Measurements from ENCODE around the gene PRDM16.

The PRDM16 gene

DNA sequence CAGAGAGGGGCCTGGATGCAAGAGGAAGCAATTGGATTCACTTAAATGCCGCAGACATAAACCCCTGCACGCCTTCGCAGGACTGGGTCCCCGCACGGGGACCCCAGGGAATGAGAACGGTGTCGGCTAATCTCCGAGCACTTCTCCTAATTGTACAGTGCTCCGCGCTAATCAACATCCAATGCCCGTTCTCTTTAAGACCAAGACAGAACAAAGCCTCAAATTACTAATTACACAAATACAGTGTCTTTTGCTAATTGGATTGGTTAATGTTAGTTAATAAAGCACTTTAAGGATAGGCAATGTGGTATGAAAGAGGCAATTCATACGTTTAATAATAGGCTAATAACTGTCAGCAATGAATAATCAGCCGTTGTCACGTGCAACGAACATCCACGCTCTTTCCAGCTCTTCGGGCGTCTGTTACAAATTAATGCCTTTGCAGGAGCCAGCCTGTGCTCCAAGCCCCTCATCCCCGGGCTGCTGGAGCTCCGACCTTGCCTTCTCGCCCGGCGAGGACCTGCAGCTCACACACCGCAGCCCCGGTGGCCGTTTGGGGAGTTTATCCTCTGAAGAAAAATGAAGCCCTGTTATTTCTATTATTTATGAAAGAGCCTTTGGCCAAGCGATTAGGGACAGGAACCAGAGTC lies 157.8 kb downstream of the PRDM16 start:
- H3K4me3 ChIP-seq (ENCODE audit: low read depth, low read length) = no peak overlapping the region
- TF ChIP-seq, protein P1, sequence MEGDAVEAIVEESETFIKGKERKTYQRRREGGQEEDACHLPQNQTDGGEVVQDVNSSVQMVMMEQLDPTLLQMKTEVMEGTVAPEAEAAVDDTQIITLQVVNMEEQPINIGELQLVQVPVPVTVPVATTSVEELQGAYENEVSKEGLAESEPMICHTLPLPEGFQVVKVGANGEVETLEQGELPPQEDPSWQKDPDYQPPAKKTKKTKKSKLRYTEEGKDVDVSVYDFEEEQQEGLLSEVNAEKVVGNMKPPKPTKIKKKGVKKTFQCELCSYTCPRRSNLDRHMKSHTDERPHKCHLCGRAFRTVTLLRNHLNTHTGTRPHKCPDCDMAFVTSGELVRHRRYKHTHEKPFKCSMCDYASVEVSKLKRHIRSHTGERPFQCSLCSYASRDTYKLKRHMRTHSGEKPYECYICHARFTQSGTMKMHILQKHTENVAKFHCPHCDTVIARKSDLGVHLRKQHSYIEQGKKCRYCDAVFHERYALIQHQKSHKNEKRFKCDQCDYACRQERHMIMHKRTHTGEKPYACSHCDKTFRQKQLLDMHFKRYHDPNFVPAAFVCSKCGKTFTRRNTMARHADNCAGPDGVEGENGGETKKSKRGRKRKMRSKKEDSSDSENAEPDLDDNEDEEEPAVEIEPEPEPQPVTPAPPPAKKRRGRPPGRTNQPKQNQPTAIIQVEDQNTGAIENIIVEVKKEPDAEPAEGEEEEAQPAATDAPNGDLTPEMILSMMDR (IDR thresholded peaks at IDR 0.05; ENCODE audit: borderline replicate concordance, insufficient read depth, low read depth, low read length) = no peak

DNA sequence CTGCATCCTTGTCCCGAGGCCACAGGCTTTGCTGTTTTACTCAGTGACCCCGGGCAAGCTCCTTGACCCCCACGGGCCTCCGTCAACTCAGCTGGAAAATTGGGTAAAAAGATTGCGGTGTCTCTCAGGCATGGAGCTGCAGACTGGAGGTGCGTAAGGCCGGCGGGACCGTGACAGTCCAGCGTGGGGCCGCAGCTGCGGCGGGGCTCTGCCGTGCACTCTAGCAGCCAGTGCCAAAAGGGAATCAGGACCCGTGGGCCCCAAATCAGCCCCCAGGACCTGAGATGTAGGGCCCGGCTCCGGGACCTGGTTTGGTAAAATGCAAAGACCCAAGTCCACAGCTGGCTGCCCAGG lies 158.3 kb downstream of the PRDM16 start:
- TF ChIP-seq, protein P1 (IDR thresholded peaks at IDR 0.05; ENCODE audit: borderline replicate concordance, insufficient read depth, low read depth, low read length) = no peak
- no peak overlapping the region for H3K4me3 ChIP-seq (ENCODE audit: low read depth, low read length)

DNA sequence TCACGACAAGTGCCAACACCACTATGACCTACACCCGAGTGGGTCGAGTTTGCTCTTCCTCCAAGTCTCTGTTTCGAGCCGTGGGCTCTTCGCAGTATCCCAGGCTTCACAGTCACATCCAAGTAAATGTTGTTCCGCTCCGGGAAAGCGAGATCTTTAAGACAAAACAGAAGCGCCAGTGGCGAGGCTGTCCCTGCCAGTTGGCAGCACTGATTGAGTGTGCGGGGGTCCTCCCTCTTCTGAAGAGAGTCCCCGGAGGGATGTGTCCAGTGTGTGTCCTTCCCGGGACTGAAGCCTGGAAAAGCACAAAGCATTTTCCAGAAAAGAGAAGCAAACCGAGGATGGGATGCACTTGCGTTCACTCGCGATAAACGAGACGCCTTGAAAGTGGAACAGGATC lies 158.9 kb downstream of the PRDM16 start:
- H3K4me3 ChIP-seq (ENCODE audit: low read depth, low read length) = no peak overlapping the region
- TF ChIP-seq, protein P1 (IDR thresholded peaks at IDR 0.05; ENCODE audit: borderline replicate concordance, insufficient read depth, low read depth, low read length) = no peak

DNA sequence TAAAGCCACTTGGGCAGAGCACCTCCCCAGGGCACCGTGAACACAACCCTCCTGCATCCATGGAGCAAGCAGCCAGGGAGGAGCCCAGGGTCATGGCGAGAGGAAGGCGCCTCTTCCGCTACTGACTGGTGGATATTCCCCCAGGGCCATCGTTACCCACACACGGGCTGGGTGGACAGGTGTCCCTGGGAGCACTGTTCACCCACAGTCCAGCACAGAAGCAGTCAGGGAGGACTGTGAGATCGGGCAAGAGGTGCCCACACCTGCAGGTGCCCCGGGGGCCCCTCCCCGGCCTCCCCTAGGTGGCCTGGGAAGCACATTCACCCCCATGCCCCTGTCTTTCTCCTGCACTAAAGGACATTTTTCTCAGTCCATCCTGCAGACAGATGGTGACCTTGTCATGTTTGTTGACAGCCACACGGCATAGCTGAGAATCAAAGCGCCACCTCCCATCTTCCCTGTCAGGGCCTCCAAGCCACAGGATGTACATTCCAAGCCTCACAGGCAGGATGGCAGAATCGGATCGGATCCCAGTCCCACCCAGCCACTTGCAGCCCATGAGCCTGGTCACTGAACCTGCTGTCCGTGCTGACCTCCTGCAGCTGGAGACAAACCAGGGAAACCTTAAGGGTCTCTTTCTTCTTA lies 160.2 kb downstream of the PRDM16 start:
- no peak overlapping the region for H3K4me3 ChIP-seq (ENCODE audit: low read depth, low read length)
- TF ChIP-seq, protein P1 (IDR thresholded peaks at IDR 0.05; ENCODE audit: borderline replicate concordance, insufficient read depth, low read depth, low read length) = no peak

DNA sequence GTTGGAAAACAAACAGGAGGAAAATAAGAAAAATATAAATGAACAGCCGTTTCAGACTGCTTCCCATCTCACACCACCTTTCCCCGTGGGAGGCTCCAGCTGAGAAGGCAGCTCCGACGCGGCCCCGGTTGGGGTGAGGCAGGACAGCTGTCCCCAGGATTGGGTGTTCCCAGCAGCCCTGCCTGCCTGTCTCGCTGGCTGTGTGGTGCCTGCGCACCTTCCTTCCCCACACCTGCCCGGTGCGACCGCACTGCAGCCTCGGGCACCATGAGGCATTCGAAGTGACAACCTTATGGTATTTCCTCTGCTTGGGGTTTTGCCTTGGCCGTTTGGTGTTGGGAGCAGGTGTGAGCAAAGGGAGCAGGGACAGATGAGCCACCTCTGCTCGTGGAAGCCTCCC lies 161.6 kb downstream of the PRDM16 start:
- no peak overlapping the region for H3K4me3 ChIP-seq (ENCODE audit: low read depth, low read length)
- TF ChIP-seq, protein P1 (IDR thresholded peaks at IDR 0.05; ENCODE audit: borderline replicate concordance, insufficient read depth, low read depth, low read length) = no peak

DNA sequence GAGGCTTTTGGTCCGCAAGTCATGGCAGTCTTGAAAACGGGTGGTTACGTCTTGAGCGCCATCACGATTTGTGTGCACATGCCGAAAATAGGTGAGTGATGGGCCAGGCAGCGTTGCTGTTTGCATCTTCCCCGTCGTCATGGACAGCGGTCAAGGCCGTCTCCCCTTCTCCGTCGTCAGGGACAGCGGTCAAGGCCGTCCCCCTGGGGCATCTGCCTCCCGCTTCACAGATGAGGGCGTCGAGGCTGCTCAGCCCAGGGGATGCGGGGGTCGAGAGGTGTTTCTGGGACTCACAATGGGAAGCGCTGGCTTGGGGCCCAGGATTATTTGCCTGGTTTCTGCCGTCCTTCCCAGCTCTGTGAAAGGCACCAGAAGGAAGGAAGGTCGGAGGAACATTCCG lies 162.2 kb downstream of the PRDM16 start:
- H3K4me3 ChIP-seq (ENCODE audit: low read depth, low read length) = no peak overlapping the region
- TF ChIP-seq, protein P1 (IDR thresholded peaks at IDR 0.05; ENCODE audit: borderline replicate concordance, insufficient read depth, low read depth, low read length) = no peak

DNA sequence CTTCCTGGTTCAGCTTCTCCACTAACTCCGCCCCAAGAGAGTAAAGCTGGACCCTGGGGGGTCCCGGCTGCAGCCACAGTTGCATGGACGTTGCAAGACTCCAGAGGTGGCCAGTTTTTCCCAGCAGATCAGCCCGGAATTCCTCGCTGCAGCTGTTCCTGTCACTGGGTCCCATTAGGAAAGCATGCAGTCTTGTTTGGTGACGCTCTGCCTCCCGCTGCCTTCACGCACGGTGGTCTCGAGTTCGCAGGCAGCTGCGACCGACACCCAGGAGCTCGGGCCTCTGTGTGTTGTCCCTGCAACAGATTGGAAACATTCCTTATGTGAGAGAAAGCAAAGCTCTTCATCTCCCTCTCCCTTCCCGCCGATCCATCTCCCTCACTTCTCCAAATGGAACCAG lies 162.8 kb downstream of the PRDM16 start:
- TF ChIP-seq, protein P1 (IDR thresholded peaks at IDR 0.05; ENCODE audit: borderline replicate concordance, insufficient read depth, low read depth, low read length) = no peak
- no peak overlapping the region for H3K4me3 ChIP-seq (ENCODE audit: low read depth, low read length)

Data from GM12875 (cell line).